GM19455 (cell line): ENCODE measurements around the gene TASP1.
"Not testable (repeated sequence)": the region's sequence is repeated elsewhere in the genome, so short reads cannot be mapped to it uniquely, and the experiment has no call there.

Experiments used
- ATAC-seq: cut with Tn5 transposase; IDR thresholded peaks from one replicate; pipeline ENCODE4 v1.9.1; 2021; ENCODE audit not compliant: unreplicated experiment

The TASP1 gene

GRCh38 chr20:13403453-13403852 is 235.3 kb downstream of the TASP1 start:
- ATAC-seq = no peak

GRCh38 chr20:13402986-13403385 is 235.7 kb downstream of the TASP1 start:
- no peak for ATAC-seq

GRCh38 chr20:13402171-13402760 is 236.5 kb downstream of the TASP1 start:
- ATAC-seq = no peak

GRCh38 chr20:13401596-13401995 is 237.1 kb downstream of the TASP1 start:
- no peak for ATAC-seq

GRCh38 chr20:13400453-13400852 is 238.3 kb downstream of the TASP1 start:
- no peak for ATAC-seq

- no peak for ATAC-seq
These were observed 241.4 kb downstream of the TASP1 start for GRCh38 chr20:13397300-13397724.

- ATAC-seq = no peak
These were observed 241.9 kb downstream of the TASP1 start for GRCh38 chr20:13396826-13397225.

- ATAC-seq = no peak
These were observed 242.7 kb downstream of the TASP1 start for GRCh38 chr20:13396022-13396421.

- ATAC-seq = no peak
These were observed 243.5 kb downstream of the TASP1 start for GRCh38 chr20:13395232-13395631.

- ATAC-seq = no peak
These were observed 246.3 kb downstream of the TASP1 start for GRCh38 chr20:13392391-13392790.

GRCh38 chr20:13389115-13389514 is 249.6 kb downstream of the TASP1 start:
- no peak for ATAC-seq

- no peak for ATAC-seq
These were observed 254.6 kb downstream of the TASP1 start for GRCh38 chr20:13384132-13384531.

- no peak for ATAC-seq
These were observed 255.9 kb downstream of the TASP1 start for GRCh38 chr20:13382786-13383185.

- not testable (repeated sequence) for ATAC-seq
These were observed 258.1 kb downstream of the TASP1 start for GRCh38 chr20:13380497-13381229.

- no peak for ATAC-seq
These were observed 265.3 kb downstream of the TASP1 start for GRCh38 chr20:13373400-13373799.

GRCh38 chr20:13364278-13365170 is 274.2 kb downstream of the TASP1 start:
- no peak for ATAC-seq

GRCh38 chr20:13363473-13363872 is 275.3 kb downstream of the TASP1 start:
- ATAC-seq = no peak

GRCh38 chr20:13362165-13362564 is 276.6 kb downstream of the TASP1 start:
- not testable (repeated sequence) for ATAC-seq

- not testable (repeated sequence) for ATAC-seq
These were observed 279.8 kb downstream of the TASP1 start for GRCh38 chr20:13358936-13359335.

GRCh38 chr20:13357782-13358181 is 280.9 kb downstream of the TASP1 start:
- not testable (repeated sequence) for ATAC-seq

GRCh38 chr20:13356591-13356990 is 282.1 kb downstream of the TASP1 start:
- no peak for ATAC-seq
